GM20431 (cell line): ENCODE data around the gene NCEH1.

Experiments used
- in situ Hi-C: fragments of 300-500 bp; cut with MseI, MboI; formaldehyde crosslinking; loops from one replicate; pipeline ENCODE4 v1.15.0; 2020; ENCODE audit warnings: low sequenced_read_pairs; ENCODE audit not compliant: unreplicated experiment

The NCEH1 gene

DNA sequence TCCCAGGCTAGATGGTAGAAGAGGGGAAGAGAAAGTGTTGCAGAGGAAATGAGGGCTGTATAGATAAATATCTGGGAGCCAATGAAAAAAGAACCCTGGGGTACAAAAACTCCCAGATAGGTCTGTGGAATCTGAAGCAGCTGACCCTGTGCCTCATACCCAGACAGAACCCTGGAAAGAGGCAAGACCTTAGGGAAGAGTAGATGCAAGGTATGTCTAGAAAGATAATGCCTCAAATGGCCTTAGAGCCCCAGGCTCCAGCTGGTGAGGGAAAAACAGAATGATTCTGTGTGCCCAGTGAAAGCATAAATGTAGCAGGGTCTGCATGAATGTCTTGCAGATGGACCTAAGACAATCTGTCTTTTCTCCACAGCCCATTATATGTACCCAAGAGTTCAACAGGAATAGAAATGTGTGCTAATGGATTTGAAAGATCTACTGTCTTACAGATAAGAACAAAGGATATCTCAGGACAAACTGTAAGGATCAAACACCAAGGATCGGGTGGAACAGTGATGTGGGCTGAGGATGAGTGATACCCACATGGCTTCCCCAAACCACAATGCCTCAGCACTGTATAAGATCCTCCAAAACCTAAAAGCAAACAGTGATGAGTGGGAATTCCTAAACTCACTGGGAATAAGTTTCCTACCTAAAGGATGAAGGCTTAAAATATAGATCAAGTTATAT, 58.8 kb downstream of the NCEH1 start:
- in situ Hi-C loops: loop anchor here (25.0 kb wide), 1 partner anchor 315 kb away; no protein-coding TSS in a partner anchor

DNA sequence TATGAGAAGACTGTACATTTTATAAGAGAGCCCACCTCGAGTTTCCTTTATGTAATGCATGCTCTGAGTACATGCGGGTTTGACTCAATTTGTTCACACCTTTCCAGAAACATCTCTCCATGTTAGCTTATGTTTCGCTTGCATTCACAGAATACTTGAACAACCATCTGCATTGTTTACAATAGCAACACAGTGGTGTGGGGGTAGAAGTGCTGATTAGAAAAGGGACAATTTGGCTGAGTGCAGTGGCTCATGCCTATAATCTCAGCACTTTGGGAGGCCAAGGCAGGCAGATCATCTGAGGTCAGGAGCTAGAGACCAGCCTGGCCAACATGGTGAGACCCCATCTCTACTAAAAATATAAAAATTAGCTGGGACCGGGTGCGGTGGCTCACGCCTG, 60.9 kb downstream of the NCEH1 start:
- in situ Hi-C loops: loop anchor here (25.0 kb wide), 1 partner anchor 313 kb away; no protein-coding TSS in a partner anchor

DNA sequence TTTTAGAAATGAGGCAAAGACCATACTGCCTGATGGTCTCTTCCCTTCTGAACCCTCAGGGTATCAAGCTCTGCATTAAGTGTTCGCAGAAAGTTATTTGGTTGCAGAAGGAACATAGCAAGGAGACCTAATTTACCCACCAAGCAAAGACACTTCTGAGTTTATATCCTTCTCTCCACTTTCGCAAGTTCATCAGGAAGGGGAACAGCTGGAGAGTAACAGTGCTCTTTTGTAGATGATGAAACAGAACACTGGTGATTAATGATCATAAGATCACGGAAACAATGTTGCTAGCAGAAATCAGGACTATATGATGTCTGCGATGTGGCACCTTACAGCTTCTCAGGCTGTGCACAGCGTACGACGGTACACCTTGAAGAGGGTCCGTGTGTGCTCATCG, 62.1 kb downstream of the NCEH1 start:
- in situ Hi-C loops: no loop called here

DNA sequence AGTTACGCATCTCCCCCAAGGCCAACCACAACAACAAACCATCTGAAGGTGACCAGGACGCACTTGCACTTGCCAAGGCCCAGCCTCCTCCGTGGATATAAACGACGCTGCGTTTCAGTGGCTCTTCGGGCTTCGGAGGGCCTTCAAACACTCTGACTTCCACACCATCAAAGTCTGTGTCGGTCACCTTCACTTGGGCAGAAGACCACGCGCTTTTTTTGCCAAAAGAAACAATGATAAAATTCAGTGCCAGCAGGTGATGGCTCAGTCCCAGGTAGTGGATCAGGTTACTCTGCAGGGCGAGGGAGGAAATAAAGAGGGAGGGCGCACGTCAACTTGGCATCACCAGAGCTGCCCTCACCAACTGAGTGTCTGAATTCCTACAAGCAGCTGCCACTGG, 63.0 kb downstream of the NCEH1 start:
- in situ Hi-C loops: no loop called here

DNA sequence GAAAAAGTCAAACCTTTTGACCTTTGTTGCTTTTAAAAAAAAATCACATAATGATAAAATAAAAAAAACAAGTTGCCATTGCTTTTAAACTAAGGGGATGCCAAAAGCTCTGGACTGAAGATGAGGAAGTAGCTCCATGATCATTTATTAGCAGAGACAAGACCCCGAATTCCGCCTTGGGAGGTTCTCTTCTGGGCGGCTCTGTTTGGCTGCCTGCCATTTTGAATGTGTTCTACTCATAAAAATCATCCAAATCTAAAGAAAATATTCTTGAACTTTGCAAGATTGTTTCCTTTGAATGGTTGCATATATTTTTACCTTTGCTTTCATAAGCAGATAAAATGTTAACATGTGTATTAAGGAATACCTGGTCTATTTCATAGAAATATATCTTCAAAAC, 63.8 kb downstream of the NCEH1 start:
- in situ Hi-C loops: no loop called here

GRCh38 chr3:172646439-172647015, 64.3 kb downstream of the NCEH1 start:
- in situ Hi-C loops: no loop called here

DNA sequence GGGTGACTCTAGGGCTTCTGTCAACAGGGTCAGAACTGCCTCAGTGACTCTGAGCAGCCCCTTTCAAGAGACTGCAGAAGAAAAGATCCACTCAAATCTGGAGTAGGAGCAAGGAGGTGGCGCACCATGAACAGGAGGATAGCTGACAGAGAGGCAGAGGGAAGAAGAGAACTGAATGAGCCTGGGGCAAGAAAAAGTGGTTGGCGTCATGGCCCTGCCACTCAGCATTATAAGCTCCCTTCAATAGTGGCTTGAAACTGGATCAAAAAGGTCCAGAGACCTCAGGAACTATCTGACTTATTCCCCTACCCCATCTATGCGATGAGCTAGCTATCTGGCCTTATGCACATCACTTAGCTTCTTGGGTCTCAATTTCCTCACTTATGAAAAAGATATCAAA, 66.6 kb downstream of the NCEH1 start:
- in situ Hi-C loops: no loop called here

DNA sequence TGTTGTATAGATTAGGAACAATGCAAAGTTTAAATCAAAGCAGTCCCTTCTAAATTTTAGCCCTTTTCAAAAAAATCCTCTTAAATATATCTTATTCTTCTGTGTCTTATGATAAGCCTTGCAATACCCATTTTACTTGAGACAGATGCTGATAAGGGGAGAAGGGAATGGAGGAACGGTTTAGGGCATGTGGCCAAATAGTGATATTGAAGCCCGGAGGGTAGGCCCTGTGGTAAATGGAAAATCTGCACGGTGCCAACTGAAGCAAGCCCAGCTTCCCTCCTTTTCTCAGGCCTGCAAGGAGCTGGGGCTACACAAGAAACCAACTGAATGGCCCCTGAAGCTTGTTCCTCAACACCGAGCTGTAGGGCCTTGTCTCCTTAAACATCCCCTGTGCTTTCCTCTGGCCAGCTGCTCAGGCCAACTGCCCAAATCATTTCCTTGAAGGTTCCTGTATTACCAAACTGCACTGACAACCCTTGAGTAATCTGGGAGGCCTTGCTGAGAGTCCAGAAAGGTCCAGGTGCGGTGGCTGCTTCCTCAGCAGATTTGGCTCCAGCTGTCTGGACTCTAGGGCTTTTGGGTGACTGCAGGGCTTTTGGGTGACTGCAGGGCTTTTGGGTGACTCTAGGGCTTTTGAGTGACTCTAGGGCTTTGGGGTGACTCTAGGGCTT, 67.2 kb downstream of the NCEH1 start:
- in situ Hi-C loops: no loop called here

DNA sequence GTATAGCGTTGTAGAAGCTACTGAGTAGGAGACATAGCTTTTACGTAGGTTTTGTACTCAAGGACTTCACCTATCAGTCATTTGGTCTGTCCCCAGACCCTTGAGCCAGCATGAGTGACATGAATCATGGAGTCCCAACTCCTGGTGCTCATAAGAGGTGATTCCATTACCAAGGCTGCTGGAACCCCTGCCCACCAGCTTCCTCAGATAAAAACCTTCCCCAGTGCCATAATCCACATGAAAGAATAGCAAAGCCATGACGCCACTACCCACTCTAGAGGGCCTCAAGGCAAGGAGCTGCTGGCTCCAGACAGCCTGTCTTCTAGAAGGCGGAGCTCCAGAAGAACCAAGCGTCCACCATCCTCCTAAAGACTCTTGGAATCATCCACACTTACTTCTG, 69.6 kb downstream of the NCEH1 start:
- in situ Hi-C loops: no loop called here

GRCh38 chr3:172640751-172641150, 70.1 kb downstream of the NCEH1 start:
- in situ Hi-C loops: no loop called here

- in situ Hi-C loops: no loop called here
Measured at GRCh38 chr3:172635588-172635987, 75.3 kb downstream of the NCEH1 start.

- in situ Hi-C loops: no loop called here
Measured at GRCh38 chr3:172634948-172635347, 75.9 kb downstream of the NCEH1 start.

- in situ Hi-C loops: no loop called here
Measured at GRCh38 chr3:172630316-172630715, 80.6 kb downstream of the NCEH1 start.

DNA sequence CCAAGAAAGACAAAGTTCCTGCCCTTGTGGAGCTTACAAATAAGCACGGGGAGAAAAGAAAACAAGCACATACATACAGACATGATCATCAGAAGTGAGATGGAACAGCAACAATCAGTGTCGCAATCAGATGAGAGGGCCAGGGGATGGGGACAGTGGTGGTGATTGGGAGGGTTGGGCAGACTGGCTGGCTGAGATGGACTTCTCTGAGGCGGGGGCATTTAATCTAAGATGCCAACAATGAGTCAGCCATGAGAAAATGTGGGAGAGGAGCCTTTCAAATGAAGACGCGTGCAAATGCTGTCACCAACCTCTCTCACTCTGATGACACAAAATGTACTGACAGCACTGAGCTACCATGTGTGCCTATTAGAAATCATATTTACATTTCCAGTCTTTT, 81.4 kb downstream of the NCEH1 start:
- in situ Hi-C loops: no loop called here

DNA sequence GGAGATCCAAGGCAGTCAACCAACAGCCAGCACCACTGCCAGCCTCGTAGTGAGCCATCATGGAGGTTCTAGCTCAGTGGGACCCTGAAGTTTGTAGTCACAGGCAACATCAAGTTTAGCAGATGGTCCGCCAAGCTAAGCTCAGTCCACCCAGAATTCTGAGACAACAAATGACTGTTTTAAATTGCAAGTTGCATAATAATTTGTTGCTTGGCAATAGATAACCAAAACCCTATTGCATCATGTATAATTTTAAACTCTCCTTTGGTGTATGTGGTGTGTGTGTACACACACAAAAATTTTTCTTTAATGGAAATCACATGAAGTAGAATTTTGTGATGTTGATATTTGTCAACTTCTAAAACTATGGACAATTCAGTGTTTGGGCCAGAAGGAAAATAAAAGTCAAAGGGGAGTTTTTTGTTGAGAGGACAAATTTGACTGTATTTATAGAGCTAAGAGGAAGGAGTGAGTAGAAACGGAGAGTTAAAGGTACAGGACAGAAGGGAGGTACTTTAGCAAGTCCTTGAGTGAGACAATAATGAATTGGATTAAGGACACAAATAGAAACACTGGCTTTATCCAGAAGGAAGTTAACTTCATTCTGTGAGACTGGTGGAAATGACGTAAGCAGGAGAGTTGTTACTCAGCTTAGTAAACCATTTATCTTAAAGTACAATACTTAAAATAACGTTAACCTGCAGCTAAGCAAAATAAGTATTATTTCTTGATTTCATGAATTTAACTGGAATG, 83.6 kb downstream of the NCEH1 start:
- in situ Hi-C loops: no loop called here

- in situ Hi-C loops: no loop called here
Measured at GRCh38 chr3:172626021-172626640, 84.7 kb downstream of the NCEH1 start.

DNA sequence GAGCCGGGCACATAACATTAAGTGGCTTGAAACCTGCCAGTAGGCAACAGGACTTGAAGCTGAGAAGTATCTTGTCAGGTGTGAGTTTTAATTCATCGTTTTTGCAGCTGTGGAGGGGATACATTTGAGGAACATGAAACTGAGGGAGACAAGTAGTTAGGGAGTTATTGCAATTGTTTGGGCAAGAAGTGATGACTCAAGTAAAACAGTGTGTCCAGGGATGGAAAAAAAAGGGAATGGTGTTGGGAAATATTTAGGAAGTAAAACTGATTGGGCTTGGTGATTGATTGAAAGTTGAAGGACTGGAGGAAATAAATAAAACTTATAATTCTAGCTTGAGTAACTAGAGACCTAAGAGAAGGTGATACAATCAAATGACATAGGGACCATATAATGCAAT, 85.5 kb downstream of the NCEH1 start:
- in situ Hi-C loops: no loop called here

GRCh38 chr3:172624999-172625398, 85.9 kb downstream of the NCEH1 start:
- in situ Hi-C loops: loop anchor here (25.0 kb wide), 1 partner anchor 138 kb away; no protein-coding TSS in a partner anchor

DNA sequence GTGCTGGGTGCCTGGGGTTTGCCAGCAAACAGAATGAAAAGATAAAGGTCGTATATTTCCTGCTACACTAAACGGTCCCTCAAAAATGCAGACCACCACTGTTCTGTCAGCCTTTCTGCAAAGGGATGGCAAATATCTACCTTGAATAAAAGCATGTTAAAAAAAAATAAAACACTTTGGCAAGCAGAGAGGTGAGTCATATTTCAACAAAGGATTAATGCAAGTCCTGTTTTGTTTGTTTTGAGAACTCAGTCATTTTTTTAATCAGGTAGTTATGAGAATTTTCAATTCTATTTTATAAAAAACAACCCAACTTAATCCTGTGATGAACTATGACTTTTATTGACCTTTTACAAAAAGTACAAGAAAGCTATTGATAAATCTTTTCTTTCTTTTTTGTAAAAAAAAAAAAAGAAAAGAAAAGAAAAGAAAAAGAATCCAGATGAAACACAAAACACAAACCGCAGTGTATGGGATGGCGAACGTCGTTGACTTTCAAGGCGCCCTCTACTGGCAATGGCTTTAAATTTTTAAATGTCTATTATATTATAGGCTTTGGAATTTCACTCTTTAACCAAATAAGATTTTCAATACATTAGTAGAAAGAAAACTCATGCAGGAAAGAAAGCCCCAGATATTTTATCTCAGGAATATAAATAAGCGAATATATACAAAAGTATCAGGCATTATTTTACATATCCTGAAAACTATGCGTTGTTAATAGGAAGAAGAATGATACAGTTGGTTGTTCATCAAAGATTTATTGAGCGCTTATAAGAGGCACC, 87.8 kb downstream of the NCEH1 start:
- in situ Hi-C loops: loop anchor here (25.0 kb wide), 1 partner anchor 136 kb away; no protein-coding TSS in a partner anchor
